NCI-H146 (cell line): Measurements from ENCODE around the gene LRRC32.
"Not testable (repeated sequence)": the region's sequence is repeated elsewhere in the genome, so short reads cannot be mapped to it uniquely, and the experiment has no call there.

ENCODE experiments used
- DNase-seq: peaks from one replicate; lab custom pipeline; 2025; lab: John Stamatoyannopoulos, UW

The LRRC32 gene

GRCh38 chr11:76649851-76650372 lies 20.6 kb downstream of the LRRC32 start:
- DNase-seq = no peak

- no peak for DNase-seq
These were observed 21.5 kb downstream of the LRRC32 start for GRCh38 chr11:76649011-76649410.

GRCh38 chr11:76648061-76648460 lies 22.5 kb downstream of the LRRC32 start:
- no peak for DNase-seq

GRCh38 chr11:76646882-76647534 lies 23.5 kb downstream of the LRRC32 start:
- DNase-seq = no peak

GRCh38 chr11:76644591-76644990 lies 26.0 kb downstream of the LRRC32 start:
- peak; percentile 13 for DNase-seq

GRCh38 chr11:76643711-76644110 lies 26.8 kb downstream of the LRRC32 start:
- not testable (repeated sequence) for DNase-seq

GRCh38 chr11:76642341-76642740 lies 28.2 kb downstream of the LRRC32 start:
- DNase-seq = peak; percentile 37

- no peak for DNase-seq
These were observed 28.6 kb downstream of the LRRC32 start for GRCh38 chr11:76641905-76642304.

GRCh38 chr11:76640501-76640900 lies 30.0 kb downstream of the LRRC32 start:
- peak; percentile 30 for DNase-seq

- DNase-seq = no peak
These were observed 30.9 kb downstream of the LRRC32 start for GRCh38 chr11:76639621-76640020.

GRCh38 chr11:76638270-76639197 lies 32.0 kb downstream of the LRRC32 start:
- DNase-seq = no peak

GRCh38 chr11:76637491-76638269 lies 32.9 kb downstream of the LRRC32 start:
- no peak for DNase-seq

- DNase-seq = no peak
These were observed 33.6 kb downstream of the LRRC32 start for GRCh38 chr11:76636826-76637460.

GRCh38 chr11:76635991-76636738 lies 34.4 kb downstream of the LRRC32 start:
- DNase-seq = no peak

- no peak for DNase-seq
These were observed 35.7 kb downstream of the LRRC32 start for GRCh38 chr11:76634886-76635285.

- DNase-seq = no peak
These were observed 38.1 kb downstream of the LRRC32 start for GRCh38 chr11:76632492-76632891.

GRCh38 chr11:76631566-76632308 lies 38.8 kb downstream of the LRRC32 start:
- DNase-seq = no peak

- DNase-seq = no peak
These were observed 39.8 kb downstream of the LRRC32 start for GRCh38 chr11:76630600-76631281.

- DNase-seq = no peak
These were observed 40.5 kb downstream of the LRRC32 start for GRCh38 chr11:76629853-76630599.
